ELR (cell line): ENCODE measurements around the gene DCTN5.
A peak's percentile ranks its signal among the peaks of the same experiment; 100 is the strongest.

Source experiments
- DNase-seq: peaks from one replicate; pipeline ENCODE4 v3.0.0-alpha.2; 2015; ENCODE audit warnings: low read depth

DCTN5 gene

DNA sequence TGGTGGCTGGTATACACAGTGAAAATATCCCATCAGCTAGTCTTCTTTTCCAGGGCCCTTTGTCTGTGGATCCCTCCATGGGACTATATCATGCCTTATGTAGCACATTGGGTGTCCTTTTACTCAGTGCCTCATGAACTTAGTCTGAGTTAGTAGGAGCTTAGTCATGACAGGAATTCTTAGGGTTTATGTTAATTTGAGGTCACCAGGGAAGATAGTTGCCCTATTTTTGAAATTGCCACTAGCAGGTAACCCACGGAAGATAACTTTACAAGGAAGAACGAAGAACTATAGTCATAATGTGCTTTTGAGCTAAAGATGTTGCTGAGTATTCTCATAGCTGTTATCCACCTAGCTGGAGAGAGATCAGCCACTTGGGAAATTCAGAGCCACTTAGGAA, 22.7 kb downstream of the DCTN5 start:
- DNase-seq = no peak

DNA sequence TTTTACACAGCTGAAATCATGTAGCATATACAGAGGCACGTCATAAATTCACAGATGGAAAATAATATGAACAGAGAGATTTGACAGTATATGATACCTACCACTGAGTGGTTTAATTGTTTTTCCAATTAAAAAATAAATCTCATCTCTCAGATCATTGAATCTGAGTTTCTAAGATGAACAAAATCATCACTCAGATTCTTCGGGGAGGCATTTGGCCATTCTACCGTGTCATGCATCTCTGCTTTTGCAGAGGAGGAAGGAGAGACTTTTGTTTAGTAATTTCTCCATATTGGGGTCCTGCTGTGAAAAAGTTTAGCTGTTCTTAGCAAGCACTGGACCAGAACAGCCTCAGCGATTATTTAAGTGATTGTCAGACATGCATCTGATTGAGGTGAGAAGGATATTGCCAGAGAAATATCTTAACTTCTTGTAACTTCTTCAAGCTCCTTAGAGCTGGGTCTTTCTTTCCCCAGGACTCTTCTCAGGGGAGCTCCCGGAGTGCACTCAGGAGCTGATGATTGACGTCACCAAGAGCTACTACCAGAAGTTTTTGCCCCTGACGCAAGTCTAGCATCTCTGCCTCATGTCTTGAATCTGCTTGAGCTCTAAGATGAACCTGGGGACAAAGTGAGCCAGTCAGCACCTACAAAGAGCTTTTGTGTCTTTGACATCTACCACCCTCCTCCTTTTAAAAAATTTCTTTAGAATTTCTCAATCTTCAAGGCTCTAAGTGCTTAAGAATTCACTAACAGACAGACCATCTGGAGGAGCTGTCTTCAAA, 25.5 kb downstream of the DCTN5 start:
- DNase-seq = no peak

GRCh38 chr16:23667355-23667659, 26.0 kb downstream of the DCTN5 start:
- no peak for DNase-seq

DNA sequence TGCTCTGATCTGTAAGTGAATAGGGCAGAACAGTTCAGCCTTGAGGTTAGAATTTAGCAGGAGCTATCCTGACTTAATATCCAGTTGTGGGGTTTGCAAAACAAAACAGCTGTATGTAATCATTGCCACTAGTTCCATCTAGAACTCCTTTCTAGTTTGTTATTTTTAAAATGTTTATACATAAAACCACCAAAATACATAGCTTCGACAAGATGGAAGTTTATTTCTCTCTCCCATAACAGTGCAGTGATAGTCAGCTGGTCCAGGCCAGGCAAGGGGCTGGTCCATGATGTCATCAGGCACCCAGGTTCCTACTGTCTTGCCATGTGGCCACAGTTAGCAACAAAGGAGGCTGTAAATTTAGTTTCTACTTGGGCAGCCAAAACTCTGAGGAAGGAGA, 27.0 kb downstream of the DCTN5 start:
- DNase-seq = no peak

DNA sequence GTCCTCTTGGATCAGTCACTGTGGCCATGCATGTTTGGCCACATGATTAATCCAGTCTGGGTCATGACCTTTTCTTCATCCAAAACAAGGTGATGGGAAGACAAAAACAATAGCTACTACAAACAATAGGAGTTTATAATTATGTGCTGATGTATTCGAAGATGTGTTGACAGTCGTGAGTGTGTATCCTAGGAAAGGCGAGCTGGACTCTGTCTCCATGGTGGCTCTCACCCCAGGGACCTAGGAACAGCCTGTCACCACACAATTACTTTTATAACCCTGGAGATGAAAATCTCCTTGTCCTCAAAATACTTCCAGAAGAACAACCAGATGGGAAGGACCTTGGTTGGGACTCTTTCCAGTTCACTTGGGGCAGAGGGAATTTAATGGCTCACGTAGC, 27.6 kb downstream of the DCTN5 start:
- DNase-seq = no peak

GRCh38 chr16:23670137-23670776, 29.0 kb downstream of the DCTN5 start:
- DNase-seq = peak; percentile 89

GRCh38 chr16:23673971-23674614, 32.8 kb downstream of the DCTN5 start:
- no peak for DNase-seq

DNA sequence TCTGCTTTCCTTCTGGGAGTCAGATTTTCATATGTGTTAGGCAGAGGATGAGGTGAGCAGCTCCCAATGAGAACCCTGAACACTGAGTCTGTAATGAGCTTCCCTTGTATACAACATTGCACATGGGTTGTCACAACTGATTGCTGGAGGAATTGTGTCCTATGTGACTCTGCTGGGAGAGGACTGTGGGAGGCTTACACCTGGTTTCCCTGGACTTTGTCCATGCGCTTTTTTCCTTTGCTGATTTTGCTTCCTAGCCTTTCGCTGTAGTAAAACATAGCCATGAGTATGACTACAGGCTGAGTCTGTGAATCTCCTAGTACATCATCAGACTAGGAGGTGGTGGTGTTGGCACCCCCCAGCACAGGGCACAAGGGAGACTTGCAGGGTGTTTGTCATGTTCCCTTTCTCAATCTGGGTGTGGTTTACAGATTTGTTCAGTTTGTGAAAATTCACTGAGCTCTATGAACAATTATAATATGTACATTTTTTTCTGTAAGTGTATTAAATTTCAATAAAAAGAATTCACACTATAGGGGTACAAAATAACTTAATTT, 35.7 kb downstream of the DCTN5 start:
- peak; percentile 54 for DNase-seq

DNA sequence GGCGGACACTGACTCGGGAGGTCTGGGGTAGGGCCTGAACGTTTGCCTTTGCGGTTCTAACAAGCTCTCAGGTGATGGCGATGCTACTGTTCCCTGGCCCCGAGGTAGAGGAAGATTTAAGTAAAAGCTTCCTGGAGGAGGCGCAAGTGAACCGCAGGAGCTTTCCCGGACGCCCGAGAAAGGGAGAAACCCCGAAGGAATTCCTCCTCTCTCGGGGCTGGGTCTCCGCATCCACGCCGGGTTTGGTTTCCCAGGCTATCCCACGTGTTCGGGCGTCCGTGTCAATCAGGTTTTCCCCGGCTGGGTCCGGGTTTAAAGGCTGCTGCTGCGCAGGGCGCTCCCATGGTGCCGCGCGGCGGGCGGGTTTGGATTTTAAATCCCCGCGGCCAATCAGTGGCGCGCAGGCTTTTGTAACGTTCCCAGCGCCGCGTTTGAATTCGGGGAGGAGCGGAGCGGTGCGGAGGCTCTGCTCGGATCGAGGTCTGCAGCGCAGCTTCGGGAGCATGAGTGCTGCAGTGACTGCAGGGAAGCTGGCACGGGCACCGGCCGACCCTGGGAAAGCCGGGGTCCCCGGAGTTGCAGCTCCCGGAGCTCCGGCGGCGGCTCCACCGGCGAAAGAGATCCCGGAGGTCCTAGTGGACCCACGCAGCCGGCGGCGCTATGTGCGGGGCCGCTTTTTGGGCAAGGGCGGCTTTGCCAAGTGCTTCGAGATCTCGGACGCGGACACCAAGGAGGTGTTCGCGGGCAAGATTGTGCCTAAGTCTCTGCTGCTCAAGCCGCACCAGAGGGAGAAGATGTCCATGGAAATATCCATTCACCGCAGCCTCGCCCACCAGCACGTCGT, 37.4 kb downstream of the DCTN5 start, which contains the start of gene PLK1:
PLK1 (plus strand) TSS at position 460 of the 844 bp plus-strand sequence; CDS start at position 504, 44 bp downstream.
- DNase-seq = peak; percentile 89

- peak; percentile 69 for DNase-seq
These were observed 38.2 kb downstream of the DCTN5 start for GRCh38 chr16:23679274-23679985.

- DNase-seq = no peak
These were observed 38.7 kb downstream of the DCTN5 start for GRCh38 chr16:23679986-23680336.

GRCh38 chr16:23682181-23682580, 40.9 kb downstream of the DCTN5 start:
- no peak for DNase-seq

- DNase-seq = no peak
These were observed 42.2 kb downstream of the DCTN5 start for GRCh38 chr16:23683487-23683886.

- no peak for DNase-seq
These were observed 46.0 kb downstream of the DCTN5 start for GRCh38 chr16:23687034-23687808.

GRCh38 chr16:23689442-23690187, 48.3 kb downstream of the DCTN5 start:
- DNase-seq = no peak

GRCh38 chr16:23690771-23691482, 49.7 kb downstream of the DCTN5 start:
- DNase-seq = no peak

DNA sequence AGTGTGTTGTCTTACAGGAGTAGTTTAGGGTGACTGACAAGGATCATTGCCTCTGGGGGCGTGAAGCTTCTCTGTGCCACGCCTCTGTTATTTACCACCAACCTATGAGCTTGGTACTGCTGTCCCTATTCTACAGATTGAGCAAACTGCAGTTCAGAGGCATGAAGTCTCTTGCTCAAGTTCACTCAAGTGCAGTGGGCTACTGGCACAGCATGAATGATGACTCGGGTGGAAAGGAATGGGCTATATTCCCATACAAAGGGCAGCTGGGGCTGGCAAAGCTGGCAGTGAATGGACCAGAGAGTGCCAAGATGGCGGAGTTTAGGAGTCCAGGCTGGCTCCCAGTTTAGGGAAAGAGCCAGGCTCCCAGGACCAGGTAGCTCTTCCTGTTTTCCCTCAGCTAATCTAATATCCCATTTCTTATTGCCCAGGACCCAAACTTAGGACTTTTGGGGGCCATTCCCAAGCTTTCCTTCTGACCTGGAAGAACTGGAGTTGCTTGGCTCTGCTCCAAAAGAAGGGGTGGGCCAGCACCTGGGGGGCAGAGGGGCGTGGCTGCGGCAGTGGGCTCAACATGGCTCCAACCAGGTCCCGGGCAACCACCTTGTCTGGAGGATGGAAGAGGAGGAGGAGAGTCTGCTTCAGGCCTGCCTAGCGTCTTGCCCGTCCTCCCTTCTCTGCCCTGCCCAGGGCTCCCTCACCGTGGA, 50.4 kb downstream of the DCTN5 start:
- peak; percentile 25 for DNase-seq

DNA sequence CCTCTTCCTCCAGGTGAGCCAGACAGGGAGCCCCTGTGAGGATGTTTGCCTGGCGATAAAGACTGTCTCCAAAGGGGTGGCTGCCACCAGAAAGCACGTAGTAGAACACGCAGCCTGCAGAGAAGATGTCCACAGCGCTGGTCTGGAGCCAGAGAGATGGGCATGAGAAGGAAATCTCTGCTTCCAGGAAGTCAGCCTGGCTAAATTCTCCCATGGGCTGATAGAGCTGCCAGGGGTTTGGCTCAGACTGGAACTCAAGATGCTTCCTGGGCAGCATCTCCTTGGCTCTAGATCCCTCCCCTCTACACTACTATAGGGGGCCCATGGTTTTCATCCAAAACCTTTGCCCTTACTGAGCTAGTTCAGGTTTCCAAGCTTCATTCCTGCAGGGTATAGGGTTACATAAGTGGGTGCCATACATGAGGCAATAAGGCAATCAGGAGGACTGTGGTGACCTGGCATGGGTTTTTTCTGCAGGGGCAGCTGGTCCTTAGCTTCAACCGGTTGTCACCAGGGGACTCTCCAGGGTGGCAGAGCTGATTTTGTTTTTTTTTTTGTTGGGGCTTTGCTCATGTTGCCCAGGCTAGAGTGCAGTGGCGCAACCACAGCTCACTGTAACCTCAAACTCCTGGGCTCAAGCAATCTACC, 51.0 kb downstream of the DCTN5 start:
- DNase-seq = no peak
